WTC11 (cell line): ENCODE measurements around the gene GLIPR1. TPM values are rescaled to one million over a fixed set of nuclear protein-coding genes. Genes with fewer than 3 reads are reported as not detected.

Experiments used
- ATAC-seq: fragments of 200-7000 bp; cut with Tn5 transposase; 2 replicates; pipeline ENCODE4 v1.10.0; 2021; ENCODE audit warnings: mild to moderate bottlenecking, moderate library complexity
- CTCF ChIA-PET: fragments of 300-600 bp; sonication (Branson Sonifier 250); formaldehyde crosslinking; loops from one replicate; lab custom pipeline; 2021; ENCODE audit warnings: antibody characterized with exemption; lab: Charles Lee
- POLR2A ChIA-PET: fragments of 350-600 bp; sonication (Branson Sonifier 250); formaldehyde crosslinking; loops from one replicate; lab custom pipeline; 2021; ENCODE audit warnings: antibody characterized with exemption; lab: Charles Lee
- DNase-seq: peaks from one replicate; pipeline ENCODE4 v3.0.0; 2021; ENCODE audit warnings: low spot score
- H3K27ac Mint-ChIP-seq: 2 replicates; pipeline ENCODE4 v1.8.0; 2021; ENCODE audit warnings: mixed read lengths
- H3K27me3 Mint-ChIP-seq: 2 replicates; pipeline ENCODE4 v1.8.0; 2021; ENCODE audit warnings: low read depth, mild to moderate bottlenecking, moderate library complexity, mixed read lengths
- H3K36me3 Mint-ChIP-seq: 2 replicates; pipeline ENCODE4 v1.8.0; 2021; ENCODE audit warnings: mixed read lengths
- H3K4me1 Mint-ChIP-seq: 2 replicates; pipeline ENCODE4 v1.8.0; 2022; ENCODE audit warnings: mixed read lengths
- H3K4me3 Mint-ChIP-seq: 2 replicates; pipeline ENCODE4 v1.8.0; 2021; ENCODE audit warnings: mild to moderate bottlenecking, moderate library complexity, mixed read lengths
- H3K9me3 Mint-ChIP-seq: 2 replicates; pipeline ENCODE4 v1.8.0; 2021; ENCODE audit warnings: mixed read lengths
- AFF4 ChIP-seq: sonication (generic); formaldehyde crosslinking; IDR thresholded peaks from 2 replicates; pipeline ENCODE4 v1.8.1; 2023; ENCODE audit warnings: mild to moderate bottlenecking, missing genetic modification reagents, borderline replicate concordance
- ATF1 ChIP-seq: sonication (generic); formaldehyde crosslinking; IDR thresholded peaks from 2 replicates; pipeline ENCODE4 v1.8.1; 2023; ENCODE audit warnings: mild to moderate bottlenecking, moderate library complexity, missing genetic modification reagents
- ATF3 ChIP-seq: sonication (generic); formaldehyde crosslinking; conservative IDR thresholded peaks from 2 replicates; pipeline ENCODE4 v1.8.1; 2022; ENCODE audit warnings: mild to moderate bottlenecking, missing genetic modification reagents
- CREM ChIP-seq: sonication (generic); formaldehyde crosslinking; IDR thresholded peaks from 2 replicates; pipeline ENCODE4 v1.8.1; 2022; ENCODE audit warnings: mild to moderate bottlenecking, missing genetic modification reagents, moderate library complexity
- EMX1 ChIP-seq: fragments of 250-450 bp; sonication (Bioruptor Pico); IDR thresholded peaks from 2 replicates; pipeline ENCODE4 v1.8.0; 2021; ENCODE audit warnings: mild to moderate bottlenecking
- ETV6 ChIP-seq: sonication (generic); formaldehyde crosslinking; IDR thresholded peaks from 2 replicates; pipeline ENCODE4 v1.8.1; 2022; ENCODE audit warnings: mild to moderate bottlenecking, missing genetic modification reagents
- FOXP4 ChIP-seq: sonication (generic); formaldehyde crosslinking; IDR thresholded peaks from 2 replicates; pipeline ENCODE4 v1.8.0; 2022; ENCODE audit warnings: mild to moderate bottlenecking, missing genetic modification reagents
- HMGXB4 ChIP-seq: sonication (generic); formaldehyde crosslinking; IDR thresholded peaks from 2 replicates; pipeline ENCODE4 v1.8.1; 2023; ENCODE audit warnings: mild to moderate bottlenecking, moderate library complexity, missing genetic modification reagents
- IRF1 ChIP-seq: sonication (generic); formaldehyde crosslinking; IDR thresholded peaks from 2 replicates; pipeline ENCODE4 v1.8.0; 2023; ENCODE audit warnings: missing genetic modification reagents
- NFATC4 ChIP-seq: fragments of 250-450 bp; sonication (Bioruptor Pico); IDR thresholded peaks from 2 replicates; pipeline ENCODE4 v1.9.0; 2021; ENCODE audit warnings: mild to moderate bottlenecking
- NFE2L1 ChIP-seq: sonication (generic); formaldehyde crosslinking; IDR thresholded peaks from 2 replicates; pipeline ENCODE4 v1.8.1; 2023; ENCODE audit warnings: missing genetic modification reagents
- NFYB ChIP-seq: sonication (generic); formaldehyde crosslinking; conservative IDR thresholded peaks from 2 replicates; pipeline ENCODE4 v1.8.0; 2022; ENCODE audit warnings: low read depth, missing genetic modification reagents
- NR2C2 ChIP-seq: sonication (generic); formaldehyde crosslinking; IDR thresholded peaks from 2 replicates; pipeline ENCODE4 v1.8.0; 2022; ENCODE audit warnings: mild to moderate bottlenecking, missing genetic modification reagents
- NR3C1 ChIP-seq: sonication (generic); formaldehyde crosslinking; conservative IDR thresholded peaks from 2 replicates; pipeline ENCODE4 v1.8.1; 2023; ENCODE audit warnings: low read depth, mild to moderate bottlenecking, missing genetic modification reagents
- OVOL2 ChIP-seq: fragments of 250-450 bp; sonication (Bioruptor Pico); IDR thresholded peaks from 2 replicates; pipeline ENCODE4 v1.9.0; 2021; ENCODE audit warnings: mild to moderate bottlenecking, borderline replicate concordance
- PREB ChIP-seq: sonication (generic); formaldehyde crosslinking; IDR thresholded peaks from 2 replicates; pipeline ENCODE4 v1.8.1; 2022; ENCODE audit warnings: mild to moderate bottlenecking, missing genetic modification reagents, moderate library complexity, borderline replicate concordance
- RORB ChIP-seq: fragments of 250-450 bp; sonication (Bioruptor Pico); IDR thresholded peaks from 2 replicates; pipeline ENCODE4 v1.9.0; 2021; ENCODE audit warnings: mild to moderate bottlenecking
- TCF7 ChIP-seq: sonication (generic); formaldehyde crosslinking; IDR thresholded peaks from 2 replicates; pipeline ENCODE4 v1.8.0; 2022; ENCODE audit warnings: mild to moderate bottlenecking, low read depth, missing genetic modification reagents, moderate library complexity
- TEAD4 ChIP-seq: sonication (generic); formaldehyde crosslinking; IDR thresholded peaks from 2 replicates; pipeline ENCODE4 v1.8.0; 2022; ENCODE audit warnings: mild to moderate bottlenecking, missing genetic modification reagents
- TP53 ChIP-seq: sonication (generic); formaldehyde crosslinking; IDR thresholded peaks from 2 replicates; pipeline ENCODE4 v1.8.1; 2023; ENCODE audit warnings: mild to moderate bottlenecking, missing genetic modification reagents
- USF2 ChIP-seq: sonication (generic); formaldehyde crosslinking; IDR thresholded peaks from 2 replicates; pipeline ENCODE4 v1.8.1; 2023; ENCODE audit warnings: mild to moderate bottlenecking, missing genetic modification reagents, moderate library complexity
- ZNF219 ChIP-seq: sonication (generic); formaldehyde crosslinking; IDR thresholded peaks from 2 replicates; pipeline ENCODE4 v1.8.0; 2023; ENCODE audit warnings: missing genetic modification reagents, mild to moderate bottlenecking, borderline replicate concordance
- ZNF396 ChIP-seq: fragments of 250-450 bp; sonication (Bioruptor Pico); IDR thresholded peaks from 2 replicates; pipeline ENCODE4 v1.8.0; 2021; ENCODE audit warnings: mild to moderate bottlenecking, moderate library complexity, borderline replicate concordance
- ZNF671 ChIP-seq: fragments of 250-450 bp; sonication (Bioruptor Pico); IDR thresholded peaks from 2 replicates; pipeline ENCODE4 v1.8.0; 2021; ENCODE audit warnings: mild to moderate bottlenecking
- total RNA-seq: library from RNA; stranded (reverse); gene quantifications from 3 replicates; pipeline ENCODE4 v1.2.3, GENCODE V29; 2021

GLIPR1 gene
- total RNA-seq, 1 experiment from 2014 or later: 0.28 TPM

- ChIA-PET CTCF (no interaction called here), POLR2A (no interaction called here)
- H3K27ac Mint-ChIP-seq: no peak overlapping the region; the same call in 1 of the 2 replicates
- ATAC-seq (peak; percentile 28; the same call in 1 of the 2 replicates), DNase-seq (no peak)
- no peaks in the 10 kb centered on the region for H3K9me3 Mint-ChIP-seq
- no peaks in the 10 kb centered on the region for H3K36me3 Mint-ChIP-seq
- H3K27me3 Mint-ChIP-seq: no peaks in the 10 kb centered on the region
- TF ChIP-seq FOXP4 (CRISPR knock-in tag): no peak
- TF ChIP-seq TCF7: no peak
- no peak for TF ChIP-seq OVOL2
- no peak for TF ChIP-seq AFF4 (CRISPR knock-in tag)
- TF ChIP-seq ZNF671 (CRISPR knock-in tag): no peak
- TF ChIP-seq ETV6 (CRISPR knock-in tag): no peak
- no peak for TF ChIP-seq IRF1 (CRISPR knock-in tag)
- TF ChIP-seq USF2: no peak
- TF ChIP-seq NFATC4 (CRISPR knock-in tag): no peak
- no peak for TF ChIP-seq CREM (CRISPR knock-in tag)
- TF ChIP-seq RORB (CRISPR knock-in tag): no peak
- TF ChIP-seq EMX1: no peak
- no peak overlapping the region; the same call in 1 of the 2 replicates for H3K4me3 Mint-ChIP-seq
- peaks cover 33% of the 10 kb centered on the region for H3K4me1 Mint-ChIP-seq
Measured at GRCh38 chr12:75548879-75549278, 68.3 kb downstream of the GLIPR1 start.

GRCh38 chr12:75549989-75550388 lies 69.4 kb downstream of the GLIPR1 start:
- TF ChIP-seq TEAD4 (CRISPR knock-in tag) (no peak), HMGXB4 (CRISPR knock-in tag) (no peak), ATF3 (no peak), NR2C2 (CRISPR knock-in tag) (no peak), TP53 (no peak), PREB (CRISPR knock-in tag) (no peak), ATF1 (CRISPR knock-in tag) (no peak), NFE2L1 (CRISPR knock-in tag) (no peak), ZNF219 (CRISPR knock-in tag) (no peak), NFYB (CRISPR knock-in tag) (no peak), NR3C1 (CRISPR knock-in tag) (no peak), ZNF396 (no peak)
- TF ChIP-seq, all 79 proteins: peak for 0

More at GRCh38 chr12:75549989-75550388, 69.4 kb downstream of the GLIPR1 start:
- no peak for DNase-seq
- Mint-ChIP-seq H3K9me3 (no peaks in the 10 kb centered on the region), H3K27me3 (no peaks in the 10 kb centered on the region), H3K36me3 (no peaks in the 10 kb centered on the region), H3K4me1 (peaks cover 37% of the 10 kb centered on the region), H3K4me3 (no peak overlapping the region), H3K27ac (no peak overlapping the region)
- CTCF ChIA-PET: no interaction called here
- no peak for ATAC-seq
- POLR2A ChIA-PET: no interaction called here
